HG03460 (cell line): ENCODE data around the gene SH2D5.

Experiments used
- ATAC-seq: cut with Tn5 transposase; IDR thresholded peaks from one replicate; pipeline ENCODE4 v1.9.1; 2021; ENCODE audit not compliant: unreplicated experiment

SH2D5 gene

DNA sequence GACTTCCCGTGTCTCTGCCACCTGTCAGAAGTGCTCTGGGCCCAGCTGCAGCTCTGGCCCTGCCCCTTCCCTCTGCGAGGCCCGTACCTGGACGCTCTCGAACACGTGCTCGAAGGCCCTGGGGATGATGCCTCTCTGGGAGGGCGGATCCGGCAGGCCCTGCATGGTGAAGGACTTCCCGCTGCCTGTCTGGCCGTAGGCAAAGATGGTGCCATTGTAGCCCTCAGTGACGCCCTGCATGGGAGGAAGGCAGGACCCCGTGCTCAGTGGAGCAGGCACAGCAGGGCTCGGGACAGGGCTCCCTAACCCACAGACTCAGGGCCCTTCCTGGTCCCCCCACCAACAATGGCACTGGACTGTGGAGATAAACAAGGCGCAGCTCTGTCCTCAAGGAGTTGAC, 17.1 kb downstream of the SH2D5 start:
- ATAC-seq: no peak

DNA sequence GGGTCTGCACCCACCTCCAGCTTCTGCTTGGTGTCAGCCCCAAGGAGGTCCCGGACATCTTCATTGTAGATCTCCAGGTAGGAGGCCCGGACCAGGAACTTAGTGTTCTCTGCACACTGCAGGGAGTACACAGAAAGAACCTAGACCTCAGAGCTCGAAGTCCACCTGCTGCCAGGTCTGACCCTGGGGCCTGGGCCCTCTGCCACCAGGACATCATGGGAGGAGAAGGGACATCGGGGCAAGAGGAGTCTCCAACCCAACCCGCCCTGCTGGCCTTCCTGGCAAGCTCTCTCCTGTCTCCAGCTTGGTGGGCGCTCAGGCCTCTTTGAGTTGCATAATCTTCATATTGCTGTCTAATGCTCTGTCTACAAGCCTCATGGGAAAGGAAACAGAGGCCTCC, 19.1 kb downstream of the SH2D5 start:
- ATAC-seq: no peak

DNA sequence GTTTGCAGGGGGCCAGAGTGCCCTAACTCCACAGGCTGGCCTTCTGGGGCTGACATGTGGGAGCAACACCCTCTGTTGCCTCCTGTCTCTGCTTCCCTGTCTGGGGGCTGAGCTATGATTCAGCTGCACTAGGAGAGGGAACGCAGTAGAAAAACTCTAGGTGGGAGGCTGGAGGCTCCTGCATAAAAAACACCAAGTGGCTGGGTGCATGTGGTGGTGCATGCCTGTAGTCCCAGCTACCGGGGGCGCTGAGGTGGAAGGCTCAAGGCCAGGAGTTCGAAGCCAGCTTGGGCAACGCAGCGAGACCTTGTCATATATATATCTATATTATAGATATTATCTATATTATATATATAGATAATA, 20.3 kb downstream of the SH2D5 start:
- ATAC-seq: no peak

DNA sequence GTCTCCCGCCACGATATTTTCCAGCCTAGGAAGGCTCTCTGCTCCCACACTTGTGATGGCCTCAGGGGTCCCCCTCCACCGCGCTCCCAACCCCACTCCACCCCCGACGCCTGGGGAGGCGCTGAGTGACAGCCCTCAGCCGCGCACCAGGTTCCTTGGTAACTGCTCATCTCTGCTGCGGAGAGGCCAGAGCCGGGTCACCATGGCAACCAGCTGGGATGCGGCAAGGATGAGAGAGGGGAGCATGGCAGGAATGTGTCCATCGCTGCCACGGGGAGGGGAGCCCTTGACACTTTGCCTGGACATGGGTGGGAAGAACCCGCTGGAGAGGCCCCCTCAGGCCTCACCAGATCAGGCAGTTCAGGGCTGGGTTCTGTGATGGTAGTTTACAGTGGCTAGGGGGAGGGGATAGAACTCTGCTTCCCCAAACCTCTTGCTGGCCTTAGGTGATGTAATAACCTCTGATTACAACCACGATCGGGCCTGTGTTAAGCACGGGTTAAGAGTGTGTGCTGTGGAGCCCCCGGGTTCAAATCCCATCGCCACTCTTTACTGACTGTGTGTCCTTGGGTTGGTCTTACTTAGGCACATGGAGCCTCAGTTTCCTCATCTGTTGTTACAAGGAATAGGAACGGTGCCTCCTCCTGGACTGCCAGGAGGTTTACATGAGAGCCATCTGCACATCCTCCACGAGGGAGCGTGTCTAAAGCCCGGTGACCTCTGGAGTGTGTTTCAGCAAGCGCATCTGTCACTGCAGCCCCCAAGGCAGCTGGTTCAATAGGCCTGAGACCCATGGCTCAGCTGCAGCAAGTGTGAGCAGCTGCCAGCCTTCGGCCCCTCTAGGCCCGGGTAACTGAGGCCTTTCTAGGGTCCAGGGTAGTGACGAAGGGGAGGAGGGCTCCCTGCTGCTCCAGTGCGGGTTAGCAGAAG, 21.0 kb downstream of the SH2D5 start:
- ATAC-seq: no peak

GRCh38 chr1:20710469-20711284, 21.8 kb downstream of the SH2D5 start:
- no peak for ATAC-seq

GRCh38 chr1:20709868-20710267, 22.6 kb downstream of the SH2D5 start:
- no peak for ATAC-seq

DNA sequence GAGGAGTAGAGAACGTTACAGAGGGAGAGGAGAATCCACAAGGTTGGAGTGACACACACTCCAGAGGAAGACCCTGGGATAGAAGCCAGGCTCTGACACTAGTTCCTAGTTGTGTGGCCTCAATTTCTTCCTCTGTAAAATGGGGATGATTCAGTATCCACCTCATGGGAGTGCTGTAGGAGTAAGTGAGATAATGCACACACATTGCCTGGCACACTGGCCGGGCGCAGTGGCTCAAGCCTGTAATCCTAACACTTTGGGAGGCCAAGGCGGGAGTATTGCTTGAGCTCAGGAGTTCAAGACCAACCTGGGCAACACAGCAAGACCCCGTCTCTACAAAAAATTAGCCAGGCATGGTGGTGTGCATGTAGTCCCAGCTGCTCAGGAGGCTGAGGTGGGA, 23.6 kb downstream of the SH2D5 start:
- no peak for ATAC-seq

DNA sequence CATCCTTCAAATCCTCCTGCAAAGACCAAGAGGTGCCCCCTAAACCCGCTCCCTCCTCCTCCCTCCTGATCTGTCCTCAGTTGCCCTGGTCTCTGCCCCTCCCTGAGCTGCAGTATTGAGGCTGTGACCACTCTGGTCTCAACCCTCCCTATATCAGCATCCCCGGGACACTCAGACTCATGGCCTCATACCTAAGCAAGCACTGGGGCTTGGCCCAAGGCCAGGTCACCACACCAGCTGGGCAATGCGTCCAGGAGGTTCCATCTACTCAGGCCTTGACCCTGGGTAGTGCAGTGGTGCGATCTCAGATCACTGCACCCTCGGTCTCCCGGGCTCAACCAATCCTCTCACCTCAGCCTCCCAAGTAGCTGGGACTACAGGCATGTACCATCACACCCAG, 24.4 kb downstream of the SH2D5 start:
- no peak for ATAC-seq

DNA sequence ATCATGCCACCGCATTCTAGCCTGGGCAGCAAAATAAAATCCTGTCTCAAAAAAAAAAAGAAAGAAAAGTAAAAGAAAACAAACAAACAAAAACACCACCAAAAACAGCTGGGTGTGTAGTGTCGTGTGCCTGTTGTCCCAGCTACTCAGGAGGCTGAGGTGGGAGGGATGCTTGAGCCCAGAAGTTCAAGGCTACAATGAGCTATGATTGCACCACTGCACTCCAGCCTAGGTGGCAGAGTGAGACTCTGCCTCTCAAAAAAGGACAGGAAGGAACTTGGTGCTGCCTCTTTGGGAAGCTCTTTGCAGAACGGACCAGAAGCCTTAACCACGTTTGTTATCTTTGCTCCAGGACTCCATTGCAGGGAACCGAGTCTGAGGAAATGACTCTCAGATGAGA, 25.7 kb downstream of the SH2D5 start:
- ATAC-seq: no peak

DNA sequence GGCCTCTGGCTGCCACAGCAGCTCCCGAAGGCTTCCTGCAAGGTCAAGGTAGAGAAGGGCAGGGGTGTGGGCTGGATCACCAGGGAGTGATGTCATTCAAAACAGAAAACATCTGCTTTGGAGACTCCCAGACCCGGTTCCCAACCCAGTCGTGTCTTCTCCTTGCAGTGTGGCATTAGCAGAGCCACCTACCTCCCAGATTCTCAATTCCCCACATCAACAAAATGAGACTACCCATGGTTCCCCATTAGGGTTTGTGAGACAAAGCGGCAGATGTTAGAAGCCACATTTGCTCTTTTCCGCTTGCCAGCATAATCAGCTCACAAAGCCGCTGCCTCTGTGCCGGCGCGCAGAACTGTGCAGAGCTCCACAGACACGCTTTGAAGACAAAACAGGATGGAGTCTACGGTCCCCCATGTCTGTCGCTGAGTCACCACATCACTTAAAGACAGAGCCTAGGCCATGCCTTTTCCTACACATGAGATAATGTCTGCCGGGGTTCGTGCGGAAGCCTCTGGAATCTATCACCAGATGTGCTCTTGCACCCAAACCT, 27.2 kb downstream of the SH2D5 start:
- no peak for ATAC-seq

DNA sequence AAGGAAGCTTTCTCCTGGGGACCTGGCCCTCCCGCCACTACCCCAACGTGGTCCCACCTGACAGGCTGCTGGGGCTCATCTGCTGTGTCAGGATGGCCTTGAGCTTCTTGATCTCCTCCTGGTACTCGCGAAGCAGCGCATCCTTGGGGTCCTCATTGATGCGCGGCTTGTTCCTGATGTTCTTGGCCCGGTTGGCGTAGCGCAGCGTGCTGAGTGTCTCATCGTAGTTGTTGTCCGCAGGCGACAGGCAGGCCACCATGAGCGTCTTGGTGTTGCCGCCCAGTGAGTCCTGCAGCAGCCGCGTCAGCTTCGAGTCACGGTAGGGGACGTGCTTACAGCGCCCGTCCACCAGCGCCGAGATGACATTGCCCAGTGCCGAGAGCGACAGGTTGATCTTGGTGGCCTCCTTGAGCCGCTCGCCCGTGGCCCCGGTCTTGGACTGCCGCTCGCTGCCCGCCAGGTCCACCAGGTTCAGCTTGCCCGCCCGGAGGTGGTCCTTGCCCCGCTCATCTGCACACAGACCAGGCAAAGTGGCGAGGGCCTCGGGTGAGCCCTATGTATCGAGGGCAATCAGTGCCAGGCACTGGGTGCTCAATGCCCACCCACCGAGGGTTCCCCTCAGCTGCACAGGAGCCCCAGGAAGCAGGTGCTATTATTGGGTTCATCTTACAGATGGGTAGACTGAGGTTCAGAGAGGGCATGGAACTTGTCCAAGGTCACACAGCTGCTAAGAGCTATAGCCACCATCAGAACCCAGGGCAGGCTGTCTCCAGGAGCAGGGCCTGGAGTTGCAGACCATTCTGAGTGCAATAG, 27.9 kb downstream of the SH2D5 start:
- no peak for ATAC-seq

DNA sequence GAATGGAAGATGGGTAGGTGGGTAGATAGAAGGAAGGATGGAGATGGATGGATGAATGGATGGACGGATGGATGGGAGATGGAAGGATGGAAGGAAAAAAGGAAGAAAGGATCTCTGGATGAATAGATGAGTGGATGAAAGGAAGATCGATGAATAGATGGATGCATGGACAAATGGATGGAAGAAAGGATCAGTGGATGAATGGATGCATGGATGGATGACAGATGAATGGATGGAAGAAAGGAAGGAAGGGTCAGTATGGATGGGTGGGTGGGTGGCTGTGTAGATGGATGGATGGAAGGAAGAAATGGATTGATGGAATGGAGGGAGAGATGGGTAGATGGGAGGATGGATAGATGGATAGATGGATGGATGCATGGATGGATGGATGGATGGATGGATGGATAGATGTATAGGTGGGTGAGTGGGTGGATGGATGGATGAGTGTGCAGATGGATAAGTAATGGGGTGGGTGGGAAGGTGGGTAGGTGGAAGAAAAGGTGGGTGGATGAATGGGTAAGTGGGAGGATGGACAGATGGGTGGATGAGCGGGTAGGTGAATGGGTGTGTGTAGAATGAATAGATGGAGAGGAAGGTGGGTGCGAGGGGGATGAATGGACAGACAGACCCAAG, 29.3 kb downstream of the SH2D5 start:
- no peak for ATAC-seq

DNA sequence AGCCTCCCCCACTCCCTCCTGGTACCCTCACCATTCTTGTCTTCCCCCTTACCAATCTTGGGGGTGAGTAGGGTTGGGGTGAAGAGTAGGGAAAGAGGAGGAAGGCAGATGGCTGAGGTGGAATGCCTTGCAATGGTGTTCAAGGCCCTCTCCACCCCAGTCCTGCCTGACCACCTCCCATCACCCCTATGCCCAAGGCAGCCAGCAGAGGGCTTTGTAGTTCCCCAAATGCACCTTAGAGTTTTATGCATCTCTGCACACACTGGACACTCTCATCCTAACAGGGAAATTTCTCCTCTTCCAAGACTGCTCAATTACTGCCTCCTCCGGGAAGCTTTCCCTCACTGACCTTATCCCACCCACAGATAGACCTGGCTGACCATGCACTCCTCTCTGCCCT, 30.1 kb downstream of the SH2D5 start:
- no peak for ATAC-seq

DNA sequence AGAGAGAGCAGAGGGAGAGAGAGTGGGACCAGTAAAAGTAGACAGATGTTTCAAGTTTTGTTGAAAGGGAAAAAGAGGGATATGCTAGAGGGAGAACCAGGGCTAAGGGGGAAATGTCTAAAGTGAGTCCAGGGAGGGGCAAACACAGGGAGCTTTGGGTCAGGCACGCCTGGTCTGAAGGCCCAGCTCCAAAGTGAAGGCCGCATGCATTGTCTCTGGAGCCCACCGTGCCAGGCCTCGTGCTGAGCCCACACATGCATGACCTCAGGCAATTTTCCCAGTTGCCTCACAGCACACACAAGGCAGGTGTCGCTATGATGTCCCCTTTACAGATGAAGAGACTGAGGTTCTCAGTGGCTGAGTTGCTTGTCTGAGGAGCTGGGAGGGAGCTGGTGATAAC, 30.7 kb downstream of the SH2D5 start:
- ATAC-seq: no peak

GRCh38 chr1:20701446-20701845, 31.1 kb downstream of the SH2D5 start:
- ATAC-seq: no peak

DNA sequence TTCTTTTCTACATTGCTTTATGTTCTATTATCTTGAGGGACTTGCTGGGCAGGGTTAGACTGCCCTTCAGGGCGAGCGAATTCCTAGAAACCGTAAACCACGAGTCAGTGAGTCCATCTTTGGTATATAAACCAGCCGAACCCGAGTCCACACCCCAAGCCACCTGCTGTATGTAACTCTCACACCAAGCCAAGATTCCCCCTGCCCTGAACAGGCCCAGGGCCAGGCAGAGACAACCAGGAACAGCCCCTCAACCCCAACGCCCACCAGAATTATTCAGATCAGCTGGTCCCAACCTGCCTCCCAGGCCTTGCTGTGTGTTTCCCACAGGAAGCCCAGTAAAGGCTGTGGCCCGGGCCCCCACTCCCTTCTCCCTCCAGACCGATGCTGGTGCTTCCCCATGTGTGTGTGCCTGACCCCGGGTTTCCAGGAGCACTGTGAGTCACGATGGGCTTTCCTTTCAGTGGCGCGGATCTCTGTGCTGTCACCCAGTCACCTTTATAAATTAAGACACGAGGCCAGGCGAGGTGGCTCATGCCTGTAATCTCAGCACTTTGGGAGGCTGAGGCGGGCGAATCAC, 31.8 kb downstream of the SH2D5 start:
- ATAC-seq: no peak

- no peak for ATAC-seq
These were observed 32.9 kb downstream of the SH2D5 start for GRCh38 chr1:20699558-20699957.

GRCh38 chr1:20698195-20698910, 34.1 kb downstream of the SH2D5 start:
- ATAC-seq: no peak

DNA sequence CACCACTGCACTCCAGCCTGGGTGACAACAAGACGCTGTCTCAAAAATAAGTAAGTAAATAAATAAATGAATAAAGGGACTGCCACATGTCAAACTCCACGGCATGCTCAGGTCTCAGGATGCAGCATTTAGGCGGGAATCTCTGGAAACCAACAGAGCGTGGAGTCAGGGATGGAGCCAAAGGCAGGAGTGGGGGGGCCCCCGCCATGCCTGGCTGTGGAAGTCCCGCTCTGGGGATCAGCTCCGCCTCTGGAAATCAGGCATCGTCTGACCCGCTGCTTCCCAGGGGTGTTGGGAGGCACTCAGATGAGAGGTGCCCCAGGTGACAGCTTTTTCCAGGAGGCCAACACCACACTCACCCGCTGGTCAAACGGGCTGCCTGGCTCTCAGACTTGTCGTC, 34.9 kb downstream of the SH2D5 start:
- no peak for ATAC-seq
